Occipital lobe (tissue), 2 donors: ENCODE results near the gene SLC6A13. TPM values are rescaled to one million over a fixed set of nuclear protein-coding genes. Genes with fewer than 3 reads are reported as not detected.
"Not testable (repeated sequence)": the region's sequence is repeated elsewhere in the genome, so short reads cannot be mapped to it uniquely, and the experiment has no call there.

Source experiments
- DNase-seq: peaks from one replicate; lab custom pipeline; 2025; lab: John Stamatoyannopoulos, UW
- total RNA-seq: library from RNA; depleted of rRNA; stranded (reverse); fragments of >200 nt; gene quantifications from one replicate; pipeline ENCODE4 v1.2.3, GENCODE V29; 2014

SLC6A13 gene
- total RNA-seq = 10.0 TPM

GRCh38 chr12:262817-263216, at the start of gene SLC6A13:
TSS of gene SLC6A13 (minus strand) at chr12:262836. CDS start at chr12:260052, 2,784 bp downstream.
- DNase-seq = no peak

- DNase-seq = no peak
These were observed 45.9 kb upstream of the SLC6A13 start for GRCh38 chr12:308511-308910.

- no peak for DNase-seq
These were observed 44.8 kb upstream of the SLC6A13 start for GRCh38 chr12:307406-307805.

GRCh38 chr12:304805-305204, 42.2 kb upstream of the SLC6A13 start:
- DNase-seq = no peak

- DNase-seq = not testable (repeated sequence)
These were observed 40.1 kb upstream of the SLC6A13 start for GRCh38 chr12:302766-303165.

GRCh38 chr12:300166-300565, 37.5 kb upstream of the SLC6A13 start:
- DNase-seq = not testable (repeated sequence)

- not testable (repeated sequence) for DNase-seq
These were observed 36.9 kb upstream of the SLC6A13 start for GRCh38 chr12:299511-299910.

GRCh38 chr12:298059-298458, 35.4 kb upstream of the SLC6A13 start:
- not testable (repeated sequence) for DNase-seq

GRCh38 chr12:295132-295531, 32.5 kb upstream of the SLC6A13 start:
- no peak for DNase-seq

- DNase-seq = no peak
These were observed 30.6 kb upstream of the SLC6A13 start for GRCh38 chr12:293199-293598.

GRCh38 chr12:292186-292585, 29.6 kb upstream of the SLC6A13 start:
- DNase-seq = no peak

GRCh38 chr12:291153-291723, 28.6 kb upstream of the SLC6A13 start:
- DNase-seq = no peak

- no peak for DNase-seq
These were observed 26.1 kb upstream of the SLC6A13 start for GRCh38 chr12:288687-289086.

GRCh38 chr12:286531-287300, 24.1 kb upstream of the SLC6A13 start:
- no peak for DNase-seq

- no peak for DNase-seq
These were observed 15.4 kb upstream of the SLC6A13 start for GRCh38 chr12:278046-278445.

GRCh38 chr12:275812-276211, 13.2 kb upstream of the SLC6A13 start:
- no peak for DNase-seq

- no peak for DNase-seq
These were observed 10.7 kb upstream of the SLC6A13 start for GRCh38 chr12:273382-273781.

GRCh38 chr12:272942-273341, 10.3 kb upstream of the SLC6A13 start:
- DNase-seq = no peak

GRCh38 chr12:271161-271560, 8.5 kb upstream of the SLC6A13 start:
- DNase-seq = no peak

GRCh38 chr12:269191-269590, 6.6 kb upstream of the SLC6A13 start:
- peak; percentile 22 for DNase-seq

- DNase-seq = no peak
These were observed 5.8 kb upstream of the SLC6A13 start for GRCh38 chr12:268483-268840.

GRCh38 chr12:267581-268482, 5.2 kb upstream of the SLC6A13 start:
- no peak for DNase-seq
